BJ (cell line): ENCODE data around the gene MIA3. TPM values are rescaled to one million over a fixed set of nuclear protein-coding genes. Genes with fewer than 3 reads are reported as not detected.
A peak's percentile ranks its signal among the peaks of the same experiment; 100 is the strongest.

Source experiments
- CTCF ChIA-PET: fragments of 350-600 bp; formaldehyde crosslinking; extraction: SDS; loops from one replicate; lab custom pipeline; 2021; ENCODE audit warnings: antibody characterized with exemption, inconsistent platforms; lab: Yijun Ruan, JAX
- POLR2A ChIA-PET: fragments of 300-600 bp; sonication (Branson Sonifier 250); formaldehyde crosslinking; extraction: SDS; loops from one replicate; lab custom pipeline; 2021; ENCODE audit warnings: antibody characterized with exemption; lab: Charles Lee
- DNase-seq: peaks from one replicate; pipeline ENCODE4 v3.0.0-alpha.2; 2011; ENCODE audit warnings: low read depth
- H3K27me3 ChIP-seq: 2 replicates; pipeline ENCODE4 v1.6.0; 2011; ENCODE audit warnings: low read length; ENCODE audit not compliant: control insufficient read depth, insufficient read depth
- H3K36me3 ChIP-seq: 2 replicates; pipeline ENCODE4 v1.5.1; 2011; ENCODE audit warnings: low read length; ENCODE audit not compliant: control insufficient read depth, insufficient read depth
- H3K4me3 ChIP-seq: 2 replicates; pipeline ENCODE4 v1.5.1; 2011; ENCODE audit warnings: low read depth, mild to moderate bottlenecking, control low read depth, low read length
- CTCF ChIP-seq: IDR thresholded peaks from 2 replicates; pipeline ENCODE4 v1.5.1; 2011; ENCODE audit warnings: low read depth, mild to moderate bottlenecking, control low read depth, inconsistent platforms, low read length, moderate library complexity; ENCODE audit not compliant: insufficient read depth
- polyA plus RNA-seq: library from polyadenylated mRNA; depleted of rRNA; stranded (reverse); fragments of >200 nt; gene quantifications from 2 replicates; pipeline ENCODE4 v1.2.3, GENCODE V29; 2011

Gene MIA3
- polyA plus RNA-seq, 1 experiment = 79.3 TPM

DNA sequence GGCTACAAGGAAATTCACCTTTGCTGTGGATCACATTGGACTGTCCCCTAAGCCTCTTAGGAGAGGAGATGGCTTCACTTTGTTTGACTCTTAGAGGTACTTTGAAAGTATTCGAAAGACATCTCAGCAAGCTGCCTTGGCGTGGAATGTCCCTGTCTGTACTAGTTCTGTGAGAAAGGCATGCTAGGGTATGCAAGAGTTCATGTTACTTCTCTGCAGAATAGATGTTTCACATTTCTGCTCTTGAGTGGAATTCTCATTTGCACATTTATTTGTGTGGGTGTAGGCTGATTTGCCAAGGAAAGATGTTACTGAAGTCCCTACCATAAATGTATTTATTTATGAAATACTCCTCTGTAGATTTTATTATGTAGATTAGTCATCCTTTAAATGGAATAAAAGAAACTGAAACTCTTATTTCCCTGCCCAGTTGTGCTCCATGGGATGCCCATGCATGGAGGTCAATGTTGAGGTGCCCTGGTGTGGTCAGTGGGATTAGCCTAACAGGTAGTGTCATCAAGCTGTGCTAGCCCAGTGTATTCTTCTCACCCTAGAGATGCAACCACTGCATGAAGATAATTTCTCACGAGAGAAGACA, 13.8 kb downstream of the MIA3 start:
- ChIA-PET CTCF (interaction anchor here (0.5 to 8.0 kb wide), 2 partner anchors 69 to 167 kb away, joined by 3 to 105 read pairs; no protein-coding TSS in a partner anchor), POLR2A (no interaction called here)
- Histone ChIP-seq H3K36me3 (peaks cover 11% of the 10 kb centered on the region), H3K4me3 (no peak overlapping the region), H3K27me3 (no peaks in the 10 kb centered on the region)
- DNase-seq = no peak
- TF ChIP-seq CTCF = no peak

DNA sequence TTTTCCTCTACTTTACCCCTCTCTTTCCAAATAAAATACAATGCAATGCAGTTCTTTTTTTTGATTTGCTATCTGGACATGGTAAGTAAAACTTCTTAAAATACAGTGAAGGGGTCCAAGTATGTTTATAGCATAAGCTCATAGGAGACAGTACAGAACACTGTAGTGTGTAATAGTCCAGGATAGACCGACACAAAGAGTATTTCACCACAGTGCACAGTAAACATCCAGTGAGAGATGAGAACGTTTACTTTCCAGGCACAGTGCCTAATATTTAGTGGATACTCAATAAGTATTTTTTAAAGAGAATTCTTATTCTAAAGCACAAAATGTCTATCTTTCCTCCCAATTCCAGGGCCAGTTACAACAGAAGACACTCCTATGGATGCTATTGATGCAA, 14.9 kb downstream of the MIA3 start:
- no peak for TF ChIP-seq CTCF
- Histone ChIP-seq H3K36me3 (peaks cover 8% of the 10 kb centered on the region), H3K27me3 (no peaks in the 10 kb centered on the region), H3K4me3 (no peak overlapping the region)
- POLR2A ChIA-PET = no interaction called here
- DNase-seq = no peak
- CTCF ChIA-PET = interaction anchor here (1.0 to 8.0 kb wide), 2 partner anchors 43 to 168 kb away, joined by 3 to 105 read pairs; partner anchors contain the start of gene TAF1A

DNA sequence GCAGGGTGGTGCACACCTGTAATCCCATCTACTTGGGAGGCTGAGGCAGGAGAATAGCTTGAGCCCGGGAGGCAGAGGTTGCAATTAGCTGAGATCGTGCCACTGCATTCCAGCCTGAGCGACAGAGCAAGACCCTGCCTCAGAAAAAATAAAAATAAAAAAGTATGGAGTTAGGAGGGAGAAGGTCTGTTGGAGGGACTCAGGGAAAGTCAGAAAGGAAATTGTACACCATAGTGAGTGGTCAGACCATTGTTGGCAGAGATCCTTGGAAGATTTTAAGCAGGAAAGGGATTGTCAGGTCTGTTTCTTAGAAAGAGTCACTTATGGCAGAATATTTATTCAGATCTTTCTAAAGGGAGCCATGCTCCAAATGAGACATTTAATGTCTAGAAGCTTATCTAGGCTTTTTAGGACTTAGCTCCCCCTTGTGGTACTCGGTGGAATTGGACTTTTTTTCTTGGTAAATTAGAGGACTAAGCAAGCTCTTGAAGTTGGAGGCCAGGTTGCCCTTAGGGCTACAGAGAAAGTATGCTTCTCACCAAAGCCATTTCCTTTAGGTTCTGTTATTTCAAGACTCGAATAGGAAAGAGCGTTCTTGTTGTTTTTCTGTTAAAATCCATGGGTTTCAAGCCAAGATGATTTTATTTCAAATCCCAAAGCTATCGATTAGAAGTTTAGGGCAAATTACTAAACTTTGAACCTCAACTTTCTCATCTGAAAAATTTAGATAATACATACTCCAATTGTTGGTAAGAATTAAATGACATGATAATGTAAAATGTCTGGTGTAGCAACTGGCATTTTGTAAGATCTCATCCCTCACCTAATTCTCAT, 16.5 kb downstream of the MIA3 start:
- peak; percentile 82 for TF ChIP-seq CTCF
- Histone ChIP-seq H3K4me3 (no peak overlapping the region), H3K27me3 (no peaks in the 10 kb centered on the region), H3K36me3 (peaks cover 5% of the 10 kb centered on the region)
- ChIA-PET CTCF (interaction anchor here (0.6 to 8.0 kb wide), 14 partner anchors 10 to 180 kb away, joined by 3 to 105 read pairs (median 4); partner anchors contain the start of gene TAF1A), POLR2A (interaction anchor here (0.9 kb wide), 2 partner anchors 10 to 169 kb away, joined by 3 read pairs; no protein-coding TSS in a partner anchor)
- DNase-seq = peak; percentile 69

- CTCF ChIA-PET = interaction anchor here (1.5 to 1.7 kb wide), 3 partner anchors 176 to 187 kb away, joined by 5 to 8 read pairs (median 5); no protein-coding TSS in a partner anchor
- H3K36me3 ChIP-seq = peaks cover 2% of the 10 kb centered on the region
- no peak for TF ChIP-seq CTCF
- POLR2A ChIA-PET = no interaction called here
- no peak for DNase-seq
- H3K4me3 ChIP-seq = no peak overlapping the region
- H3K27me3 ChIP-seq = no peaks in the 10 kb centered on the region
These were observed 23.5 kb downstream of the MIA3 start for GRCh38 chr1:222641269-222641948.
